Panc1 (cell line): ENCODE results near the gene AFDN.

Source experiments
- CTCF ChIP-seq: fragments of 450-650 bp; IDR thresholded peaks from 2 replicates; pipeline ENCODE4 v1.5.1; 2017; ENCODE audit warnings: mild to moderate bottlenecking
- POLR2AphosphoS5 ChIP-seq: IDR thresholded peaks from 2 replicates; pipeline ENCODE4 v1.6.1; 2012; ENCODE audit warnings: mild to moderate bottlenecking, low read depth, low read length, moderate library complexity
- SIN3A ChIP-seq: IDR thresholded peaks from 2 replicates; pipeline ENCODE4 v1.6.1; 2012; ENCODE audit warnings: low read depth, mild to moderate bottlenecking, low read length, moderate library complexity, borderline replicate concordance; ENCODE audit not compliant: insufficient read depth
- TCF7L2 ChIP-seq: IDR thresholded peaks from 2 replicates; pipeline ENCODE4 v1.6.1; 2011; ENCODE audit warnings: mild to moderate bottlenecking, low read depth, low read length, inconsistent platforms

DNA sequence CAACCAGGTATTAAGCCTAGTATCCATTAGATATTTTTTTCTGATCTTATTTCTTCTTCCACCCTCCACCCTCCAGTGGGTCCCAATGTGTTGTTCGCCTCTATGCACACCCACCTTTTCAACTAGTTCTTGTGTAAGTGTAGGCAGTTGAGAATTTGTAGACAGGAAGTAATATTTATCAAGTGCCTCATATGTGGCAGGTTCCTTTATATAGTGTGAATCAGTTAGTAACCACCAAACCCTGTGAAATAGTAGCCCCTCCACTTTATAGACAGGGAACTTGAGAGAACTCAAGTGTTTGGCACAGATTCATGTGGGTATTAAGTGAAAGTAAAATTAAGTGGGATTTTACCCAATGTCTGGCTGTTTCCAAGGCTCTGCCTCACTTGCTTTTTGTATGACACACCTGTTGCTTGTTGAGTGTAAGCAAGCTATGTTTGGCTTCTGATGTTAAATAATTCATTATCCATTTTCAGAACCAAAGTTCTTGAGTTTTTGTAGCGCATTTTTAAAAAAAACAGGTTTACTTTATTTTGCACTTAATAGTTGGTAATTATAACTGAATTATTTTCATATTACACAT, 24.8 kb downstream of the AFDN start:
- TF ChIP-seq CTCF (no peak), POLR2AphosphoS5 (no peak), SIN3A (no peak), TCF7L2 (no peak)
